ENCODE measurements around the gene TNFRSF21.
"Not testable (repeated sequence)": the region's sequence is repeated elsewhere in the genome, so short reads cannot be mapped to it uniquely, and the experiment has no call there.

Gene TNFRSF21

DNA sequence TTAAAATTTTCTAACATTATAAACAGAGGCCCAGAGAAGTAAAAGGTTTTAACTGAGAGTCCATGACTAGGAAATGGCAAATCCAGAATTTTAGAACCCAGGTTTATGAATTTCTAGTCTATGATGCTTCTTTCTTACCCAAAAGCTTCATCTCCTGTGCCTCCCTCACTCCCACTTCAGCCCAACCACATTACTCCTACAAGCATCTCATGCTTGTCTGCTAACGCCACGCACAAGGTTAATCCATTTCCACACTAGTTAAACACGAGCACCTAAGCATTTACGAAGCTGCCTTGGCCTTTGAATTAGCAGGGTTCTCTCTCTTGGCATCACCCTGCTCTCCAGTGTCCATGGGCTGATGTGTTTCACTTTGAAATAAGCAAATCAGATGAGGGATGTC, 32.0 kb downstream of the TNFRSF21 start:
- FAIRE-seq (no peak), DNase-seq (ENCODE audit: insufficient read length) (no peak)
- TF ChIP-seq TAF1 (IDR thresholded peaks at IDR 0.05; ENCODE audit: borderline replicate concordance, low read depth, low read length) (no peak), POLR2A (IDR thresholded peaks at IDR 0.05; ENCODE audit: low read depth, low read length) (no peak), POLR2AphosphoS5 (IDR thresholded peaks at IDR 0.05; ENCODE audit: low read depth, low read length) (no peak)

DNA sequence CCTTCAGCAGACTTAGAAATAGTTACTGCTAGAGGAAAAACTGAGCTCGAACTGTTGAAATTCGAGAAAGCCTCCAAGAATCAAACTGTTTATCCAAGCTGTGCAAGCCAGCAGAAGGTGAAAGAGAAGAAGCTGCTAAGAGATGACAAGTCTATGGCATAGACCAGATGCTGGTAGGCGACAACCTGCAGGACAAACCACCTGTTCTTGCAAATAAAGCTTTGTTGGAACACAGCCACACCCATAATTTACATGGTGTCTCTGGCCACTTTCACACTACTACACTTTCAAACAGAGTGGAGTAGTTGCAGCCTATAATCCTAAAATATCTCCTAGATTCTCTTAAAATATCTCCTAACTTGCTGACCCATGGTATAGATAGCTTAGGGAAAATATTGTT, 33.3 kb downstream of the TNFRSF21 start:
- DNase-seq (ENCODE audit: insufficient read length) (no peak), FAIRE-seq (no peak)
- no peak for TF ChIP-seq POLR2AphosphoS5 (IDR thresholded peaks at IDR 0.05; ENCODE audit: low read depth, low read length)
- TF ChIP-seq TAF1 (IDR thresholded peaks at IDR 0.05; ENCODE audit: borderline replicate concordance, low read depth, low read length): no peak
- no peak for TF ChIP-seq POLR2A (IDR thresholded peaks at IDR 0.05; ENCODE audit: low read depth, low read length)

DNA sequence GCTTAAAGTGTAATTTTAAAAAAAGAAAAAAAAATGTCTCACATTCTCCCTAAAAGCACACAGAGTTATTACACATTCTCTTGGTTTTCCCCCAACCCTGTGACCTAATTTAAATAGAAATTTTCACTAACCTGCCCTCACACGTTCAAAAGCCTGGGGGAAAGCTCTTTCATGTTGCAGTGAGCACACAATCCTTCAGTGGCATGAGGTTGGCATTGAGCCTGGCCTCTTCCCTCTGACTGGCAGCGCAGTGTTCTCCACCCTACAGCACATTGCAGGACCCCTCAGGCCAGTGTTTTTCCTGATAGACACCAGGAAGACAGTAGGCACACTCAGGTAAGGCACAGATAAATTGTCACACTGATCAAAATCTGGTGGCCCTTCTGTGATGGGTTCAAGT, 34.1 kb downstream of the TNFRSF21 start:
- no peak for FAIRE-seq
- no peak for DNase-seq (ENCODE audit: insufficient read length)
- TF ChIP-seq TAF1 (IDR thresholded peaks at IDR 0.05; ENCODE audit: borderline replicate concordance, low read depth, low read length): no peak
- TF ChIP-seq POLR2AphosphoS5 (IDR thresholded peaks at IDR 0.05; ENCODE audit: low read depth, low read length): no peak
- TF ChIP-seq POLR2A (IDR thresholded peaks at IDR 0.05; ENCODE audit: low read depth, low read length): no peak

DNA sequence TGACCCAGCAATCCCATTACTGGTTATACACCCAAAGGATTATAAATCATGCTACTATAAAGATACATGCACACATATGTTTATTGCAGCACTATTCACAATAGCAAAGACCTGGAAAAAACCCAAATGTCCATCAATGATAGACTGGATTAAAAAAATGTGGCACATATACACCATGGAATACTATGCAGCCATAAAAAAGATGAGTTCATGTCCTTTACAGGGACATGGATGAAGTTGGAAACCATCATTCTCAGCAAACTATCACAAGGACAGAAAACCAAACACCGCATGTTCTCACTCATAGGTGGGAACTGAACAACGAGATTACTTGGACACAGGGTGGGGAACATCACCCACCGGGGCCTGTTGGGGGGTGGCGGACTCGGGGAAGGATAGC, 34.6 kb downstream of the TNFRSF21 start:
- DNase-seq (ENCODE audit: insufficient read length); FAIRE-seq: not testable (repeated sequence)

DNA sequence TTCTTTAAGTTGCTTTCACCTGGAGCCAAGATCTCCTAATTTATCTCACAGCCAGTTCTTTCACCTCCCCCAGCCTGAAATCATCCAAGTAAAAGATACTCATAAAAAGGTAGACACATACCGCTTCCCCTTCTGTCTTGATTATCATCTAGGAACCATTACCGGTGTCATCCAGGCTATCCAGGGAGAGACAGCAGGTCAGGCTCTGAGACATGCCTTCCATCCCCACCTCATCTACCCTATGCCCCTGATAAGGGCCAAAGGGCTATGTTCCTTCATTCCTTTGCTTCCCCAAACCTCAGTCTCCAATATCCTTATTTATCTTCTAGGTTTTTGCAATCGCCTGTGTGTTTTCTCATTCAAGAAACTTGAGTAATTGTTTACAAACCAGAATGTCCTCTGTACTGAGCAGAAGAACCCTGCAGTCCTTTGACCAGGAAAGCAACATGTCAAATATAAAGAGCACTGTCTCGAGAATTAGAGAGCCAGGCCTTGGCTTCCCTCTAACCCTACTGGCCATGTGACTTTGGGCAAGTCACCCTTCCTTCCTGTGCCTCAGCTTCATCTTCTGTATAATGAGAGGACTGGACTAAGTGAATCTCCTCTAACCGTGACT, 41.0 kb downstream of the TNFRSF21 start:
- TF ChIP-seq TAF1 (IDR thresholded peaks at IDR 0.05; ENCODE audit: borderline replicate concordance, low read depth, low read length) (no peak), POLR2AphosphoS5 (IDR thresholded peaks at IDR 0.05; ENCODE audit: low read depth, low read length) (no peak), POLR2A (IDR thresholded peaks at IDR 0.05; ENCODE audit: low read depth, low read length) (no peak)

DNA sequence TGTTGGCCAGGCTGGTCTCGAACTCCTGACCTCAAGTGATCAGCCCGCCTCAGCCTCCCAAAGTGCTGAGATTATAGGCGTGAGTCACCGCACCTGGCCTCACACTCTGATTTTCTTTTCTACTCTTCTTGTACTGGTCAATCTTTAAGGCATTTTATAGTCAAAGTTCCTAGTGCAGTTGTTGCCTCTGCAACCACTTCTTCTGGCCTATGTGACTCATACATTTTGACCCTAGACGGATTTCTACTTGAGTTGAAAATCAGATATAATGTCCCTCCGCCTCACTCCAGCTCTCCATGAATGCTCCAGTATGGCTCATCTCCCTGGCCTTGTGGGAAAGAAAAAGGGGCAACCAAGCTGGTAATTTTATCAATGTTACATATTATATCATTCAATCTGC, 42.4 kb downstream of the TNFRSF21 start:
- FAIRE-seq: no peak
- TF ChIP-seq POLR2A (IDR thresholded peaks at IDR 0.05; ENCODE audit: low read depth, low read length) (no peak), POLR2AphosphoS5 (IDR thresholded peaks at IDR 0.05; ENCODE audit: low read depth, low read length) (no peak), TAF1 (IDR thresholded peaks at IDR 0.05; ENCODE audit: borderline replicate concordance, low read depth, low read length) (no peak)
- no peak for DNase-seq (ENCODE audit: insufficient read length)

More for the DNA sequence above, 41.0 kb downstream of the TNFRSF21 start:
- FAIRE-seq: no peak
- DNase-seq (ENCODE audit: insufficient read length): no peak

DNA sequence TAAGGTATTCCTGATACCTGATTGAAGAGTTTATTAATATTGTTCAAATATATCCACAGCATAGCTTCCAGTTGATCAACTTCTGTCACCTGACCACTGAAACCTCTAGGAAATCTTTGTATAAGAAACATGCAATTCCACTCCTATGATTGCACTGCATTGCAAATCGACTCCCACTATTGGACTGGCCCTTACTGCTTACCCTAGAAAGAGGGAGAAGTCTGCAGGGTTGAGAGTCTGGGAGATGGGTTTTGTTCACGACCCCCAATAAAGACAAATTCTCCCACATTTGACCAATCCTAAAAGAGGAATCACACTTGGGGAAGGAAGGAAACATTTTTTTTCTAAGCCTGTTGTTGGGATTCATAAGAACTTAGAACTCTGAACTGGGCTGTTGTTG, 43.7 kb downstream of the TNFRSF21 start:
- FAIRE-seq (no peak), DNase-seq (ENCODE audit: insufficient read length) (no peak)
- TF ChIP-seq TAF1 (IDR thresholded peaks at IDR 0.05; ENCODE audit: borderline replicate concordance, low read depth, low read length): no peak
- no peak for TF ChIP-seq POLR2A (IDR thresholded peaks at IDR 0.05; ENCODE audit: low read depth, low read length)
- no peak for TF ChIP-seq POLR2AphosphoS5 (IDR thresholded peaks at IDR 0.05; ENCODE audit: low read depth, low read length)

DNA sequence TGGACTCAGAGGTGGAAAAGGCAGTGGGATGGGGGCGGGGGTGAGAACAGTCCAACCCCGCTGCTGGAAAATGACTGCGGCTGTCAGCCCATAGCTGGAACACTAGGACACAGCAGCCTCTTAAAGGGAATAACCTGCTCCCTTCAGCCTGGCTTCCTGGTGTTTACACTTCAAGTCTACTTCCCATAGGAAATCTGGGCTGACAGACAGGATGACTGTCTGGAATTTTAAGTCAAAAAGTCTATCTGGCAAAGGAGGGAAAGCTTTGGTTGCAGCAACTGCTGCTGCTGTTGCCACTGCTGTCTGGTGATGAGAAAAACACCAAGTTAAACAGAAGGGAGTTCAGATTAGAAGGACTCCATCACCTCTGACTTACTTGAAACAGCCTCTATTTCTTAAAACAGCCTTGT, 44.9 kb downstream of the TNFRSF21 start:
- TF ChIP-seq TAF1 (IDR thresholded peaks at IDR 0.05; ENCODE audit: borderline replicate concordance, low read depth, low read length) (no peak), POLR2A (IDR thresholded peaks at IDR 0.05; ENCODE audit: low read depth, low read length) (no peak), POLR2AphosphoS5 (IDR thresholded peaks at IDR 0.05; ENCODE audit: low read depth, low read length) (no peak)

DNA sequence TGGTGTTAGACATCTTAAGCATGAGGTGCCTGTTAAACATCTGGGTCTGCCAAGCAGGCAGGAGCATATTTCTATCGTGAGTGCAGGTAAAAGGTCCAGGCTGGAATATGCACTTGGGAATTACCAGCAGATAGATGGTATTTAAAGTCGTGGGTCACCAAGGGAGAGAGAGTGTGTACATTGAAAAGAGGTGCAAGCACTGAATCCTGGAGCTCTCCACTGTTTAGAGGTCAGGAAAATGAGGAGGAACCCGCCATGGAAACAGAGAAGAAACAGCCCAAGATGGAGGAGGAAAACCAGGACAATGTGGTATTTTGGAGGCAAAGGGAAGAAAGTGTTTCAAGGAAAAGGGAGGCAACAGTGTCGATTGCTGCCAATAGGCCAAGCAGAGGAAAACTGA, 46.4 kb downstream of the TNFRSF21 start:
- FAIRE-seq (no peak), DNase-seq (ENCODE audit: insufficient read length) (no peak)
- TF ChIP-seq POLR2A (IDR thresholded peaks at IDR 0.05; ENCODE audit: low read depth, low read length): no peak
- TF ChIP-seq POLR2AphosphoS5 (IDR thresholded peaks at IDR 0.05; ENCODE audit: low read depth, low read length): no peak
- no peak for TF ChIP-seq TAF1 (IDR thresholded peaks at IDR 0.05; ENCODE audit: borderline replicate concordance, low read depth, low read length)

More for the DNA sequence above, 44.9 kb downstream of the TNFRSF21 start:
- DNase-seq (ENCODE audit: insufficient read length): no peak
- FAIRE-seq: no peak

DNA sequence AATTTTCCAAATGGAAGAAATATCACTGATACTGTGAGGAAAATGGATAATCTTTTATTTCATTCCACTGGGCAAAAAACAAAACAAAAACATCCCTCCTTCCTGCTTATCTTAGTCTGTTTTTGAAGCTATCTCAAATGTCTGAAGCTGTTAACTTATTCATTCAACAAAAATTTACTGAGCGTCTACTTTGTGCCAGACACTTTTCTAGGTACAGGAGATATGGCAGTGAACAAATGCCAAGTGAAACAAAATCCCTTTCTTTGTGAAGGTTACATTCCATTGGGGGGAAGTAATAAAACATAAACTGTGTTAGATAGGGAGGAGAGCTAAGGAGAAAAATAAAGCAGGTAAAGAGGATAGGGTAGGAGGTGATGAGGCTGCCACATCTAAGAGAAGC, 47.5 kb downstream of the TNFRSF21 start:
- DNase-seq (ENCODE audit: insufficient read length) (no peak), FAIRE-seq (no peak)
- no peak for TF ChIP-seq TAF1 (IDR thresholded peaks at IDR 0.05; ENCODE audit: borderline replicate concordance, low read depth, low read length)
- no peak for TF ChIP-seq POLR2A (IDR thresholded peaks at IDR 0.05; ENCODE audit: low read depth, low read length)
- no peak for TF ChIP-seq POLR2AphosphoS5 (IDR thresholded peaks at IDR 0.05; ENCODE audit: low read depth, low read length)

DNA sequence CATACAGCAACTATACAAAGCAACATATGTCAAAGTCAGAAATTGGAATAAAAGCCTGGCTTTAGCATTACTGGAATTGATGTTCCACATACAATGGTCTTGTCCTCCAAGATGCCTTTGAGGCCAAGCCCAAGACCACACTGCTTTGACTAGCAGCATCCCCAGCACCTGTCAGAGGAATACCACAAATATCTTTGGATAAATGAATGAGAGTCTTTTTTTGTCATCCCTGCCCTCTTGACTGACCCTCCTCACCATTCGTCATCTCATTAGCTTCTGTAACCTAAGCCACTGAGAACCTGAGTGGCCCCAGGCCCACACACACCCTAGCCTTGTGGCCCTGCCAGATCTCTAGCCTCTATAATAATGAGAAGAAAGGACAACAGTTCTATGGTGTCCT, 48.5 kb downstream of the TNFRSF21 start:
- no peak for TF ChIP-seq TAF1 (IDR thresholded peaks at IDR 0.05; ENCODE audit: borderline replicate concordance, low read depth, low read length)
- TF ChIP-seq POLR2A (IDR thresholded peaks at IDR 0.05; ENCODE audit: low read depth, low read length): no peak
- TF ChIP-seq POLR2AphosphoS5 (IDR thresholded peaks at IDR 0.05; ENCODE audit: low read depth, low read length): no peak
- FAIRE-seq (no peak), DNase-seq (ENCODE audit: insufficient read length) (no peak)

DNA sequence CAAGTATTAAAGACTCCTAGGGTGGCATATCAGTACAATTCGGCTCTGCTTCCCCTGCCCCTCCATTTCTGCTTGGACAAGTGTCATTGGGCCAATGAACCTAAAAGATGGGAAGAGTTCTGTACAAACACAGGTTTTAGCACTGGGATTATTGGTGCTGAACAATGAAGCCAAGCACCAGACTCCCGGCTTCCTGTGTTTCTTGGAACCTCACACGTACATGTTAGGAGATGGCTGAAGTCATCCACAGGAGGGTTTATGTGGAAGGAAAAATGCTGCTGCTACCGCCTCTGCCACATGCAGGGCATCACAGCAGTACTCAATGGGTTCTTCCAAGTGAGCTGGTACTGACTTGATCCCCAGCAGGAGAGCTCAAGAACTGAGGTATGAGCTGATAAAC, 49.7 kb downstream of the TNFRSF21 start:
- TF ChIP-seq POLR2AphosphoS5 (IDR thresholded peaks at IDR 0.05; ENCODE audit: low read depth, low read length) (no peak), TAF1 (IDR thresholded peaks at IDR 0.05; ENCODE audit: borderline replicate concordance, low read depth, low read length) (no peak), POLR2A (IDR thresholded peaks at IDR 0.05; ENCODE audit: low read depth, low read length) (no peak)
- DNase-seq (ENCODE audit: insufficient read length): no peak
- FAIRE-seq: no peak

All from GM12892 (cell line).